Measurements from ENCODE around the gene NPPC. TPM values are rescaled to one million over a fixed set of nuclear protein-coding genes. Genes with fewer than 3 reads are reported as not detected.
"Not testable (repeated sequence)": the region's sequence is repeated elsewhere in the genome, so short reads cannot be mapped to it uniquely, and the experiment has no call there.

NPPC gene
- under 1 TPM in 1 of 2 experiments, not detected in 1; 0.25 TPM for total RNA-seq

- POLR2A ChIA-PET: interaction anchor here (0.6 kb wide), 1 partner anchor 187 kb away, joined by 9 read pairs; no protein-coding TSS in a partner anchor
- CTCF ChIA-PET: interaction anchor here (0.6 to 5.5 kb wide), 18 partner anchors 26 to 844 kb away, joined by 3 to 31 read pairs (median 3); no protein-coding TSS in a partner anchor
Measured at GRCh38 chr2:231926180-231926741, at the start of gene NPPC. NPPC (minus strand) TSS chr2:231926396; CDS start chr2:231926249, 147 bp downstream.

GRCh38 chr2:231975001-231975400 is 48.8 kb upstream of the NPPC start:
- POLR2A ChIA-PET: interaction anchor here (1.2 kb wide), 1 partner anchor 14 kb away, joined by 3 read pairs; the partner anchor contains the start of gene DIS3L2
- CTCF ChIA-PET: no interaction called here

DNA sequence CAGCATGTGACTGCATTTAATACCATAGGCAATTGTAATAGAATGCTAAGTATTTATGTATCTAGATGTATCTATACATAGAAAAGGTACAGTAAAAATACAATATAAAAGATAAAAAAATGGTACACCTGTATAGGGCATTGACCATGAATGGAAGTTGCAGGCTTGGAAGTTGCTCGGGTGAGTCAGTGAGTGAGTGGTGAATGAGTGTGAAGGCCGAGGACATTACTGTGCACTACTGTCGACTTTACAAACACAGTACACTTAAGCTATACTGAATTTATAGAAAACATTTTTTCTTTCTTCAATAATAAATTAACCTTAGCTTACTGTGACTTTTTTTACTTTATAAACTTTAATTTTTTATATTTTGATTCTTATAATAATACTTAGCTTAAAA is 44.3 kb upstream of the NPPC start:
- POLR2A ChIA-PET: no interaction called here
- CTCF ChIA-PET: no interaction called here

DNA sequence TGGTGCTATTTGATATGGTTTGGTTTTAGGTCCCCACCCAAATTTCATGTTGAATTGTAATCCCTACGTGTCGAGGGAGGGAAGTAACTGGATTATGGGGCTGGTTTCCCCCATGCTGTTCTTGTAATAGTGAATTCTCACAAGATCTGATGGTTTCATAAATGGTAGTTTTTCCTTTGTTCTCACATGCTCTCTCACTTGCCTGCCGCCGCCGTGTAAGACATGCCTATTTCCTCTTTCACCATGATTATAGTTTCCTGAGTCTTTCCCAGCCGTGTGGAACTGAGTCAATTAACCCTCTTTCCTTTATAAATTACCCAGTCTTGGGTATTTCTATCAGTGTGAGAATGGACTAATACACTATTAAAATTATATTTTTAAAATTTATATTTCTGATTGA is 42.6 kb upstream of the NPPC start:
- POLR2A ChIA-PET: no interaction called here
- CTCF ChIA-PET: no interaction called here

DNA sequence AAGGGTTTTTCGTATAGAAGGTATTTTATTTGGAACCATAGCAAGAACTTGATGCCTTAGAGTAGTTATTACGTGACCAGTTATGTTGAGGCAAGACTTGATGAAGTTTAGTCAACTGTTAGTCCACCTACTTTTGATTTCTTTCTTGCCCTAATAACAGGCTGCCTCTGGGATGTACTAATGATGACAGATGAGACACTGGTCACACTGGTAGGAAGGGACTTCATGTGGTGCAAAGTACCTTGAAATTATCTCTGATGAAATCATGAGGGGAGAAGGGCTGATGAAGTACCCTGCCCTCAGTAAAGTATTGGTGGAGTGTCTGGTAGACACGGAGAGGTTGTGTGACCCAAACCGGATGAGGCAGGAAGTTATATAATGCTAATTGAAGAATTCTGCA is 40.7 kb upstream of the NPPC start:
- CTCF ChIA-PET: no interaction called here
- POLR2A ChIA-PET: no interaction called here

DNA sequence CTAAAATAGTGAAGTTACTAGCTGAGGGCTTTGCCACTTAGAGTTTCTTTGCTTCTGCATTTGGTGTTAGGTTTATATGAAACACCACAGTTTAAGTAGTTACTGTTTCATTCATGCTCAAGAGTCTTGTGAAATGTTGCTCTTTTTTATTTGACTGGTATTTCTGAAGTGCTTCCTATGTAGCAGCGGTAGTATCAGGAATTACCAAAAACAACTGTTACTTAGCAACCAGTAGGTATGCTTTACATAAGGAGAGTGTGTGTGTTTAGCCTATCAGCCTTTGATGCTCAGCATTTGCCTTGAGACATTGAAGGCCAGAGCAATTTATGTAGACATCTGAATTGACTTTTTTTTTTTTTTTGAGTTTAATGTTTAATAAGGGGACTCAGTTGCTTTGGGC is 38.9 kb upstream of the NPPC start:
- CTCF ChIA-PET: no interaction called here
- POLR2A ChIA-PET: no interaction called here

DNA sequence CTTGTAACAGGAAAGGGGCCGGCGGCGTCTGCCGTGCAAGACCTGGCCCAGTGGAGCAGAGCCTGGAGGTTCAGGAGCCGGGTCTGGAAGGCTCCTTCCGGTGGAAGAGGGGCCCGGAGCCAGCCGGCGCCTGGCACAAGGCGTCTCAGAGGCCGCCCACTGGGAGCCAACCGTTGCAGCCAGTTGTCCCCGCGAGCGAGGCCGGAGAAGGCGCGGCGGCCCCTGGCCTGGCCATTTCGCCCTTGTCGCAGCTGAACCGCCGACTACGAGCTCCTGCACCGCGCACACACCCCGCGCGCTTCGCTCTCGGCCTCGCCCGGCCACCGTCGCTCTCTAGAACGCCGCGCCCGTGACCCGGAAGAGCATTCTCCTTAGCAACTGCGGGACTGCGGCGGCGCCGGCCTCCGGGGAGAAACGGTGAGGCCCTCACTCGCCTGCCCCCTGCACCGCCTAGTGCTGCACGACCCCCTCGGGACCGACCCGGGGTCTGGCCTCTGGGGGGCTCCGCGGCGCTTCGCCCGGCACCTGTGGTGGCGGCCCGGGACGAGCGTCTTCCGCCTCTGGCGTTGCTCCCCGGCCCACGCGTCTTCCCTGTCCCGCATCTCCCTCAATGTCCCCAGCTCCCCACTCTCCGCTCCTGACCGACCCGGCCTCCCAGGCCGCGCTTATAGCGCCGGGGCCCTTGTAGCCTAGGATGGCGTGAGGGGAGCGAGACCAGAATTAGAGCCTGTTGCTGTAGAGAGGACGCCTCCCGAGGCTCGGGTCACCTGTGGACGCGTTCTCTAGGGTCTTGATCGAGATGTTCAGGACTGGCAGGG is 35.4 kb upstream of the NPPC start, which contains the start of gene DIS3L2:
DIS3L2 (plus strand) TSS at position 365 of the 818 bp plus-strand sequence. CDS start 53,215 bp downstream, outside the sequence.
- POLR2A ChIA-PET: interaction anchor here (1.0 kb wide), 1 partner anchor 14 kb away, joined by 3 read pairs; no protein-coding TSS in a partner anchor
- CTCF ChIA-PET: interaction anchor here (0.6 kb wide), 1 partner anchor 170 kb away, joined by 3 read pairs; no protein-coding TSS in a partner anchor

DNA sequence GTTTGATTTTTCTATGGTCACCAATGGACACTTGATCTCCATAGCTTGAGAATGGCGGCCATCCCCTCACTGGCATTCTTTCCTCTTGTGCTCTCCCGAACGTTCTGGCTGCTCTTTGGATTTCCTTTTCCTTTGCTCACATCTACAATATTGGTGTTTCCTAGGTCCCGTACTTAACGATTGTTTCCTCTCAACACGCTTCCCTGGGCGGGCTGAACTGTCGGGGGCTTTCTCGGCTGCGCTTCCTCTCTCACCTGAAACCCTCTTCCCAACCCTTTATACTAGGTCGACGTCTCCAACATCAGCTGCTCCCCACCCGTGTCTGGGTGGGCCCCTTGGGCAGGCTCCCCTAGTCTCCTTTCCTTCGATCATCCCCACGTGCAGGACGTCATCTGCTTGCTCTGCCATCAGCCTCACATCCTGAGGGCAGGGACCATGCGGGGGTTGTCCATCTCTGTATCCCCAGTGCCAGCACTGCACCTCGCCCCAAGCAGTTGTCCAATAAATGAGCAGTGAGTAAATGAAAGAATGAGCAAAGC is 34.7 kb upstream of the NPPC start:
- POLR2A ChIA-PET: interaction anchor here (1.0 kb wide), 1 partner anchor 14 kb away, joined by 3 read pairs; no protein-coding TSS in a partner anchor
- CTCF ChIA-PET: interaction anchor here (0.8 kb wide), 1 partner anchor 30 kb away, joined by 3 read pairs; no protein-coding TSS in a partner anchor

DNA sequence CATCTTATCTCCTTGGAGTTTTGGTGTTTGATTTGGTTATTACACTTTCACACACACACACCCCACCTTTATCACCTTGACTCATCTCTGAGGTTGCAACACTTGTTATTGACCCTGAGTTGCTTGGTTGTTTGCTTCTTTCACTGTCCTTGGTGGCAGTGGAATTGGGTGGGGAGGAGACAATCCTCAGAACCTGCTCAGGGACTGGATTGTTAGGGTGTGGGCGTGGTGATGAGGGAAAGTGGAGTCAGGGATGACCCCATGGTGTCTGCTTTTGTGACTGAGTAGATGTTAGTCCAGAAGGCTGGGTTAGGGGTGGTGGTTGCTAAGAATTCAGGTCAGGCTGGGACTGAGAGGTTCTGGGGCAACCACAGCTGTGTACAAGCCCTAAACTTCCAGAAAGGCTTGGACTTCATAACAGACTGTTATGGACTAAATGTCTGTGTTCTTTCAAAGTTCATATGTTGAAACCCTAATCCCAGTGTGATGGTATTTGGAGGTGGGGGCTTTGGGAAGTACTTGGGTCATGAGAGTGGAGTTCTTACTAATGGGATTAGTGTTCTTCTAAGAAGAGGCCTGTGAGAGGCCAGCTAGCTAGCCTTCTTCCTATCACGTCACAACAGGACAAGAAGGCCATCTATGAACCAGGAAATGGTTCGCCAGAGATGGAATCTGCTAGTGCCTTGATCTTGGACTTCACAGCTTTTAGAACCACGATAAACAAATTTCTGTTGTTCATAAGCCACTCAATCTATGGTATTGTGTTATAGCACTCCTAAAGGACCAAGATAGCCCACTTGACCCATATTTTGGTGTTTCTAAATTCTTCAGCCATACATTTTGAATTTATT is 31.9 kb upstream of the NPPC start:
- CTCF ChIA-PET: no interaction called here
- POLR2A ChIA-PET: interaction anchor here (0.6 kb wide), 1 partner anchor 13 kb away, joined by 3 read pairs; no protein-coding TSS in a partner anchor

GRCh38 chr2:231955758-231956472 is 29.7 kb upstream of the NPPC start:
- CTCF ChIA-PET: no interaction called here

GRCh38 chr2:231951452-231952035 is 25.3 kb upstream of the NPPC start:
- POLR2A ChIA-PET: no interaction called here
- CTCF ChIA-PET: no interaction called here

More at GRCh38 chr2:231955758-231956472, 29.7 kb upstream of the NPPC start:
- POLR2A ChIA-PET: no interaction called here

GRCh38 chr2:231947694-231948093 is 21.5 kb upstream of the NPPC start:
- CTCF ChIA-PET: no interaction called here

DNA sequence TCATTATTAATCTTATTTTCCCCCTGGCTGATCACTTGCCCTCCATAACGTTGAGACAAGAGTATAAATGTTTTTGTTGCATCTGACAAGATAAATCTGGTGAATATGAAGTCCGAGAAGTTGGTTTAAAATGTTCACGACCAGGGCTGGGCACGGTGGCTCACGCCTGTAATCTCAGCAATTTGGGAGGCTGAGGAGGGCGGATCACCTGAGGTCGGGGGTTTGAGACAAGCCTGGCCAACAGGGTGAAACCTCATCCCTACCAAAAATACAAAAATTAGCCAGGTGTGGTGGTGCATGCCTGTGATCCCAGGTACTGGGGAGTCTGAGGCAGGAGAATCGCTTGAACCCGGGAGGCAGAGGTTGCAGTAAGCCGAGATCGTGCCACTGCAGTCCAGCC is 20.9 kb upstream of the NPPC start:
- CTCF ChIA-PET: interaction anchor here (1.6 kb wide), 1 partner anchor 13 kb away, joined by 5 read pairs; no protein-coding TSS in a partner anchor
- POLR2A ChIA-PET: not testable (repeated sequence)

More at GRCh38 chr2:231947694-231948093, 21.5 kb upstream of the NPPC start:
- POLR2A ChIA-PET: no interaction called here

GRCh38 chr2:231946241-231946814 is 20.1 kb upstream of the NPPC start:
- CTCF ChIA-PET: interaction anchor here (1.6 kb wide), 1 partner anchor 12 kb away, joined by 5 read pairs; no protein-coding TSS in a partner anchor
- POLR2A ChIA-PET: no interaction called here

DNA sequence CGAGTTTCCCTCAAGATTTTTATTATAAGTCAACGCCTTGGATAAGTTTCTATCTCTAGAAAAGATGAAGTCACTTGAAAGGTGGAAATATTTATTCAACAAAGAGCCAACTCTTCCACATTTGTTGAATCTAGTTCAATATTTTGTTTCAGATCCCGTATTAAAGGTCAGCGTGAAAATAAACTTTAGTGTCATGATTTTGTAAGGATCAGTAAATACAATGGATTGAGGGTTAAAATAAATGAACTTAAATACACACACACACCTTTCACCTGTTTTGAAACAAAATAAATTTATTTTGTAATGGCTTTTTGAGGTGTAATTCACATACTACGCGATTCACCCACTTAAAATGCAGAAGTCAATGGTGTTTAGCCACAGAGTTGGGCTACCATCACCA is 16.0 kb upstream of the NPPC start:
- ChIA-PET CTCF (no interaction called here), POLR2A (no interaction called here)

DNA sequence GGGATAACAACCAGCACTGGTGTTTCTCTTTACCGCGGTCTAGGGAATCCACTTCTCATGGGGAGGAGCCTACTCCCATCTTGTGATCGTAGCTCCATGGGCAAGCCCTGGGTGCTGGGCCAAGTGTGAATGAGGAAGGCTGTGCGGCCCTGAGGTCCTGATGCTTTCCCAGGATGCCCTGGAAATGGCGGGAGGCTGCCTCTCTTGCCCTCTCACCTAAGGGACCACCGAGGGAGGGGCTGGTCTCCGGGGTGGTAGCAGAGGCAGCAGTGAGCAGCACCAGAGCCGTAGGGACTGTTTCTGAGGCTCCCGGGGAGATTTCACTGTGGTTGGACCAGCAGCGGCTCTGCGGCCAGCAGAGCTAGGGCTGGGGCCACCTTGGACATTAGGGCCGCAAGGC is 15.5 kb upstream of the NPPC start:
- ChIA-PET POLR2A (no interaction called here), CTCF (no interaction called here)

GRCh38 chr2:231940795-231941194 is 14.6 kb upstream of the NPPC start:
- ChIA-PET POLR2A (no interaction called here), CTCF (no interaction called here)

- ChIA-PET POLR2A (no interaction called here), CTCF (no interaction called here)
Measured at GRCh38 chr2:231939022-231939421, 12.8 kb upstream of the NPPC start.

All from activated CD8-positive, alpha-beta memory T cell treated with anti-CD3 and anti-CD28 coated beads for 36 hours (primary cell).